ENCODE results near the gene TUBB6. TPM values are rescaled to one million over a fixed set of nuclear protein-coding genes. Genes with fewer than 3 reads are reported as not detected.

Gene TUBB6
- total and polyA plus RNA-seq, 2 experiments from 2014 or later: 148 to 329 TPM

DNA sequence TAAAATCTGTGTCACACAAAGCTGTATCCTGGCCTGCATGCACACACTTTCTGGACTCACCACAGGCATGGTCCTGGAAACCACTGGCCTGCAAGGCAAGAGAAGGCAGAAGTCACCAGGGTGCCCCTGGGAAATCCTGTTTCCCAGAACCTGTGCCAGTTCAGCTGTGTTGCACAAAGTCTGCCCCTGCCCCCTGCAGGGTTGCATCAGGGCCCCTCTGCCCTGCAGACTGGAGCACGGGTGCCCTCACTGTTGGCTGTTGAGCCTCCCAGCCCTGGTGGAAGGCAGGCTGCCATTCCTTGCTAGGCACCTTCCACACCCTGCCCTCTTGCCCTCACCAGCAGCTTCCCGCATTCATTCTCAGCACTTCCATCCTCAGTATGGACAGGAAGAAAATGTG lies 18.0 kb upstream of the TUBB6 start:
- Histone ChIP-seq H3K36me3 (ENCODE audit: insufficient read depth) (no peaks in the 10 kb centered on the region), H3K79me2 (replicated peaks; ENCODE audit: insufficient read depth) (no peaks in the 10 kb centered on the region), H2AFZ (no peak overlapping the region), H3K4me3 (no peak overlapping the region), H3K4me2 (no peak overlapping the region), H3K27me3 (ENCODE audit: insufficient read depth) (peaks cover 28% of the 10 kb centered on the region), H3K27ac (ENCODE audit: low read depth) (peak overlapping the region; percentile 67; the same call in 1 of the 2 replicates), H3F3A (replicated peaks; ENCODE audit: low read depth) (peaks cover 12% of the 10 kb centered on the region), H4K20me1 (replicated peaks; ENCODE audit: insufficient read depth) (no peaks in the 10 kb centered on the region), H3K9me2 (ENCODE audit: insufficient read depth) (no peaks in the 10 kb centered on the region), H3K4me1 (ENCODE audit: insufficient read depth) (peaks cover 15% of the 10 kb centered on the region)
- DNase-seq (ENCODE audit: low spot score) (no peak), ATAC-seq (no peak)
- Mint-ChIP-seq H3K27me3 (ENCODE audit: insufficient read depth, low read depth, poor library complexity) (peaks cover 33% of the 10 kb centered on the region), H3K4me1 (peaks cover 23% of the 10 kb centered on the region), H3K36me3 (ENCODE audit: low read depth) (no peaks in the 10 kb centered on the region; the same call in 2 of the 3 replicates), H3K27ac (no peak overlapping the region), H3K9me3 (no peaks in the 10 kb centered on the region; the same call in 2 of the 3 replicates), H3K4me3 (no peak overlapping the region)
- TF ChIP-seq ZNF331 (CRISPR knock-in tag; IDR thresholded peaks at IDR 0.05; ENCODE audit: low read depth): no peak
- no peak for TF ChIP-seq CREB1 (CRISPR knock-in tag; IDR thresholded peaks at IDR 0.05; ENCODE audit: low read depth)
- TF ChIP-seq, protein P1, sequence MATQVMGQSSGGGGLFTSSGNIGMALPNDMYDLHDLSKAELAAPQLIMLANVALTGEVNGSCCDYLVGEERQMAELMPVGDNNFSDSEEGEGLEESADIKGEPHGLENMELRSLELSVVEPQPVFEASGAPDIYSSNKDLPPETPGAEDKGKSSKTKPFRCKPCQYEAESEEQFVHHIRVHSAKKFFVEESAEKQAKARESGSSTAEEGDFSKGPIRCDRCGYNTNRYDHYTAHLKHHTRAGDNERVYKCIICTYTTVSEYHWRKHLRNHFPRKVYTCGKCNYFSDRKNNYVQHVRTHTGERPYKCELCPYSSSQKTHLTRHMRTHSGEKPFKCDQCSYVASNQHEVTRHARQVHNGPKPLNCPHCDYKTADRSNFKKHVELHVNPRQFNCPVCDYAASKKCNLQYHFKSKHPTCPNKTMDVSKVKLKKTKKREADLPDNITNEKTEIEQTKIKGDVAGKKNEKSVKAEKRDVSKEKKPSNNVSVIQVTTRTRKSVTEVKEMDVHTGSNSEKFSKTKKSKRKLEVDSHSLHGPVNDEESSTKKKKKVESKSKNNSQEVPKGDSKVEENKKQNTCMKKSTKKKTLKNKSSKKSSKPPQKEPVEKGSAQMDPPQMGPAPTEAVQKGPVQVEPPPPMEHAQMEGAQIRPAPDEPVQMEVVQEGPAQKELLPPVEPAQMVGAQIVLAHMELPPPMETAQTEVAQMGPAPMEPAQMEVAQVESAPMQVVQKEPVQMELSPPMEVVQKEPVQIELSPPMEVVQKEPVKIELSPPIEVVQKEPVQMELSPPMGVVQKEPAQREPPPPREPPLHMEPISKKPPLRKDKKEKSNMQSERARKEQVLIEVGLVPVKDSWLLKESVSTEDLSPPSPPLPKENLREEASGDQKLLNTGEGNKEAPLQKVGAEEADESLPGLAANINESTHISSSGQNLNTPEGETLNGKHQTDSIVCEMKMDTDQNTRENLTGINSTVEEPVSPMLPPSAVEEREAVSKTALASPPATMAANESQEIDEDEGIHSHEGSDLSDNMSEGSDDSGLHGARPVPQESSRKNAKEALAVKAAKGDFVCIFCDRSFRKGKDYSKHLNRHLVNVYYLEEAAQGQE (IDR thresholded peaks at IDR 0.05; ENCODE audit: unreplicated experiment): no peak
- no peak for TF ChIP-seq POLR2AphosphoS5 (IDR thresholded peaks at IDR 0.05; ENCODE audit: low read depth)
- TF ChIP-seq, protein P2, sequence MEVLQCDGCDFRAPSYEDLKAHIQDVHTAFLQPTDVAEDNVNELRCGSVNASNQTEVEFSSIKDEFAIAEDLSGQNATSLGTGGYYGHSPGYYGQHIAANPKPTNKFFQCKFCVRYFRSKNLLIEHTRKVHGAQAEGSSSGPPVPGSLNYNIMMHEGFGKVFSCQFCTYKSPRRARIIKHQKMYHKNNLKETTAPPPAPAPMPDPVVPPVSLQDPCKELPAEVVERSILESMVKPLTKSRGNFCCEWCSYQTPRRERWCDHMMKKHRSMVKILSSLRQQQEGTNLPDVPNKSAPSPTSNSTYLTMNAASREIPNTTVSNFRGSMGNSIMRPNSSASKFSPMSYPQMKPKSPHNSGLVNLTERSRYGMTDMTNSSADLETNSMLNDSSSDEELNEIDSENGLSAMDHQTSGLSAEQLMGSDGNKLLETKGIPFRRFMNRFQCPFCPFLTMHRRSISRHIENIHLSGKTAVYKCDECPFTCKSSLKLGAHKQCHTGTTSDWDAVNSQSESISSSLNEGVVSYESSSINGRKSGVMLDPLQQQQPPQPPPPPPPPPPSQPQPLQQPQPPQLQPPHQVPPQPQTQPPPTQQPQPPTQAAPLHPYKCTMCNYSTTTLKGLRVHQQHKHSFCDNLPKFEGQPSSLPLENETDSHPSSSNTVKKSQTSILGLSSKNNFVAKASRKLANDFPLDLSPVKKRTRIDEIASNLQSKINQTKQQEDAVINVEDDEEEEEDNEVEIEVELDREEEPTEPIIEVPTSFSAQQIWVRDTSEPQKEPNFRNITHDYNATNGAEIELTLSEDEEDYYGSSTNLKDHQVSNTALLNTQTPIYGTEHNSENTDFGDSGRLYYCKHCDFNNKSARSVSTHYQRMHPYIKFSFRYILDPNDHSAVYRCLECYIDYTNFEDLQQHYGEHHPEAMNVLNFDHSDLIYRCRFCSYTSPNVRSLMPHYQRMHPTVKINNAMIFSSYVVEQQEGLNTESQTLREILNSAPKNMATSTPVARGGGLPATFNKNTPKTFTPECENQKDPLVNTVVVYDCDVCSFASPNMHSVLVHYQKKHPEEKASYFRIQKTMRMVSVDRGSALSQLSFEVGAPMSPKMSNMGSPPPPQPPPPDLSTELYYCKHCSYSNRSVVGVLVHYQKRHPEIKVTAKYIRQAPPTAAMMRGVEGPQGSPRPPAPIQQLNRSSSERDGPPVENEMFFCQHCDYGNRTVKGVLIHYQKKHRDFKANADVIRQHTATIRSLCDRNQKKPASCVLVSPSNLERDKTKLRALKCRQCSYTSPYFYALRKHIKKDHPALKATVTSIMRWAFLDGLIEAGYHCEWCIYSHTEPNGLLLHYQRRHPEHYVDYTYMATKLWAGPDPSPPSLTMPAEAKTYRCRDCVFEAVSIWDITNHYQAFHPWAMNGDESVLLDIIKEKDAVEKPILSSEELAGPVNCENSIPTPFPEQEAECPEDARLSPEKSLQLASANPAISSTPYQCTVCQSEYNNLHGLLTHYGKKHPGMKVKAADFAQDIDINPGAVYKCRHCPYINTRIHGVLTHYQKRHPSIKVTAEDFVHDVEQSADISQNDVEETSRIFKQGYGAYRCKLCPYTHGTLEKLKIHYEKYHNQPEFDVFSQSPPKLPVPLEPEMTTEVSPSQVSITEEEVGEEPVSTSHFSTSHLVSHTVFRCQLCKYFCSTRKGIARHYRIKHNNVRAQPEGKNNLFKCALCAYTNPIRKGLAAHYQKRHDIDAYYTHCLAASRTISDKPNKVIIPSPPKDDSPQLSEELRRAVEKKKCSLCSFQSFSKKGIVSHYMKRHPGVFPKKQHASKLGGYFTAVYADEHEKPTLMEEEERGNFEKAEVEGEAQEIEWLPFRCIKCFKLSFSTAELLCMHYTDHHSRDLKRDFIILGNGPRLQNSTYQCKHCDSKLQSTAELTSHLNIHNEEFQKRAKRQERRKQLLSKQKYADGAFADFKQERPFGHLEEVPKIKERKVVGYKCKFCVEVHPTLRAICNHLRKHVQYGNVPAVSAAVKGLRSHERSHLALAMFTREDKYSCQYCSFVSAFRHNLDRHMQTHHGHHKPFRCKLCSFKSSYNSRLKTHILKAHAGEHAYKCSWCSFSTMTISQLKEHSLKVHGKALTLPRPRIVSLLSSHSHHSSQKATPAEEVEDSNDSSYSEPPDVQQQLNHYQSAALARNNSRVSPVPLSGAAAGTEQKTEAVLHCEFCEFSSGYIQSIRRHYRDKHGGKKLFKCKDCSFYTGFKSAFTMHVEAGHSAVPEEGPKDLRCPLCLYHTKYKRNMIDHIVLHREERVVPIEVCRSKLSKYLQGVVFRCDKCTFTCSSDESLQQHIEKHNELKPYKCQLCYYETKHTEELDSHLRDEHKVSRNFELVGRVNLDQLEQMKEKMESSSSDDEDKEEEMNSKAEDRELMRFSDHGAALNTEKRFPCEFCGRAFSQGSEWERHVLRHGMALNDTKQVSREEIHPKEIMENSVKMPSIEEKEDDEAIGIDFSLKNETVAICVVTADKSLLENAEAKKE (CRISPR knock-in tag; IDR thresholded peaks at IDR 0.05): no peak
